ENCODE measurements around the gene TNNT2.

GRCh38 chr1:201426479-201427310 lies 49.2 kb upstream of the TNNT2 start:
- TF ChIP-seq, protein P1, sequence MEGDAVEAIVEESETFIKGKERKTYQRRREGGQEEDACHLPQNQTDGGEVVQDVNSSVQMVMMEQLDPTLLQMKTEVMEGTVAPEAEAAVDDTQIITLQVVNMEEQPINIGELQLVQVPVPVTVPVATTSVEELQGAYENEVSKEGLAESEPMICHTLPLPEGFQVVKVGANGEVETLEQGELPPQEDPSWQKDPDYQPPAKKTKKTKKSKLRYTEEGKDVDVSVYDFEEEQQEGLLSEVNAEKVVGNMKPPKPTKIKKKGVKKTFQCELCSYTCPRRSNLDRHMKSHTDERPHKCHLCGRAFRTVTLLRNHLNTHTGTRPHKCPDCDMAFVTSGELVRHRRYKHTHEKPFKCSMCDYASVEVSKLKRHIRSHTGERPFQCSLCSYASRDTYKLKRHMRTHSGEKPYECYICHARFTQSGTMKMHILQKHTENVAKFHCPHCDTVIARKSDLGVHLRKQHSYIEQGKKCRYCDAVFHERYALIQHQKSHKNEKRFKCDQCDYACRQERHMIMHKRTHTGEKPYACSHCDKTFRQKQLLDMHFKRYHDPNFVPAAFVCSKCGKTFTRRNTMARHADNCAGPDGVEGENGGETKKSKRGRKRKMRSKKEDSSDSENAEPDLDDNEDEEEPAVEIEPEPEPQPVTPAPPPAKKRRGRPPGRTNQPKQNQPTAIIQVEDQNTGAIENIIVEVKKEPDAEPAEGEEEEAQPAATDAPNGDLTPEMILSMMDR (IDR thresholded peaks at IDR 0.05), result no peak
- TF ChIP-seq POLR2A (IDR thresholded peaks at IDR 0.05) (no peak), EP300 (IDR thresholded peaks at IDR 0.05) (no peak)

All from stomach (tissue), 4 donors.